Suprapubic skin (tissue), 4 donors: Measurements from ENCODE around the gene FSCN2.

Experiments
- EP300 ChIP-seq: sonication (generic); formaldehyde crosslinking; IDR thresholded peaks from one replicate; pipeline ENCODE4 v1.6.1; 2017; ENCODE audit warnings: antibody characterized with exemption
- POLR2A ChIP-seq, 2 donors: fragments of 450-650 bp; IDR thresholded peaks; one replicate each; pipeline ENCODE4 v1.6.1; 2017; ENCODE audit warnings: antibody characterized with exemption in 2 of 2, mild to moderate bottlenecking in 2 of 2, moderate library complexity in 2 of 2
- POLR2AphosphoS5 ChIP-seq, 3 donors: sonication (generic); formaldehyde crosslinking; IDR thresholded peaks; one replicate each; pipeline ENCODE4 v1.6.1; 2017; ENCODE audit warnings: antibody characterized with exemption in 3 of 3
- TF ChIP-seq, protein P1 (sequence below), 2 donors: fragments of 200-600 bp in 1 of 2; fragments of 450-650 bp in 1 of 2; sonication (generic) in 1 of 2; IDR thresholded peaks; one replicate each; pipeline ENCODE4 v1.5.1; 2016 to 2019; ENCODE audit warnings: antibody characterized with exemption in 2 of 2, mild to moderate bottlenecking in 1 of 2, moderate library complexity in 1 of 2

DNA sequence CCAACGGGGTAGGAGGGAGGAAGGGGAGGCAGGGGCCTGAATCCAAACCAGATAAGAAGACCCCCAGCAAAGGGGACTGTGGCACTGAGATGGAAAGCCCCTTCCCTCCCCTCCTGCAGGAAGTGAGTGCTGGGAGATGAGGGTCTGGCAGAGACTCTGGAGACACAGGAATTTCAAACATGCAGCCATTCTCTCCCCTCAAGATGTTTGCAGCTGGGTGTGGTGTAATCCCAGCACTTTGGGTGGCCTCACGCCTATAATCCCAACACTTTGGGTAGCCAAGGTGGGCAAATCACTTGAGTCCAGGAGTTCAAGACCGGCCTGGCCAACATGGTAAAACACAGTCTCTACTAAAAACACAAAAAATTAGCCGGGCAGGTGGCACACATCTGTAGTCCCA lies 57.9 kb downstream of the FSCN2 start:
- TF ChIP-seq, protein P1, sequence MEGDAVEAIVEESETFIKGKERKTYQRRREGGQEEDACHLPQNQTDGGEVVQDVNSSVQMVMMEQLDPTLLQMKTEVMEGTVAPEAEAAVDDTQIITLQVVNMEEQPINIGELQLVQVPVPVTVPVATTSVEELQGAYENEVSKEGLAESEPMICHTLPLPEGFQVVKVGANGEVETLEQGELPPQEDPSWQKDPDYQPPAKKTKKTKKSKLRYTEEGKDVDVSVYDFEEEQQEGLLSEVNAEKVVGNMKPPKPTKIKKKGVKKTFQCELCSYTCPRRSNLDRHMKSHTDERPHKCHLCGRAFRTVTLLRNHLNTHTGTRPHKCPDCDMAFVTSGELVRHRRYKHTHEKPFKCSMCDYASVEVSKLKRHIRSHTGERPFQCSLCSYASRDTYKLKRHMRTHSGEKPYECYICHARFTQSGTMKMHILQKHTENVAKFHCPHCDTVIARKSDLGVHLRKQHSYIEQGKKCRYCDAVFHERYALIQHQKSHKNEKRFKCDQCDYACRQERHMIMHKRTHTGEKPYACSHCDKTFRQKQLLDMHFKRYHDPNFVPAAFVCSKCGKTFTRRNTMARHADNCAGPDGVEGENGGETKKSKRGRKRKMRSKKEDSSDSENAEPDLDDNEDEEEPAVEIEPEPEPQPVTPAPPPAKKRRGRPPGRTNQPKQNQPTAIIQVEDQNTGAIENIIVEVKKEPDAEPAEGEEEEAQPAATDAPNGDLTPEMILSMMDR (IDR thresholded peaks at IDR 0.05) = no peak
- TF ChIP-seq POLR2A (IDR thresholded peaks at IDR 0.05) (no peak), POLR2AphosphoS5 (IDR thresholded peaks at IDR 0.05) (no peak), EP300 (no peak)
